SK-N-SH (cell line): ENCODE results near the gene NKIRAS1.

Experiments
- CHD2 ChIP-seq: fragments of 150-350 bp; IDR thresholded peaks from 2 replicates; pipeline ENCODE4 v1.6.1; 2018; ENCODE audit warnings: low read length; ENCODE audit not compliant: partially characterized antibody
- CTCF ChIP-seq: fragments of 200-600 bp; sonication (generic); IDR thresholded peaks from 2 replicates; pipeline ENCODE4 v1.6.1; 2017; ENCODE audit warnings: antibody characterized with exemption, mild to moderate bottlenecking, moderate library complexity
- EP300 ChIP-seq, 2 experiments: IDR thresholded peaks; 2 replicates each; pipeline versions ENCODE4 v1.4.0 to v1.6.1; 2012; ENCODE audit warnings: borderline replicate concordance in 1 of 2, low read depth in 1 of 2, low read length in 1 of 2
- JUND ChIP-seq: IDR thresholded peaks from 2 replicates; pipeline ENCODE4 v1.4.0; 2012
- POLR2AphosphoS5 ChIP-seq: IDR thresholded peaks from 2 replicates; pipeline ENCODE4 v1.6.1; 2012; ENCODE audit warnings: low read depth, low read length
- RXRA ChIP-seq: IDR thresholded peaks from 2 replicates; pipeline ENCODE4 v1.4.0; 2012; ENCODE audit warnings: low read depth, mild to moderate bottlenecking, borderline replicate concordance
- ZBTB33 ChIP-seq: IDR thresholded peaks from 2 replicates; pipeline ENCODE4 v1.4.0; 2012; ENCODE audit warnings: low read depth, borderline replicate concordance
- TF ChIP-seq, protein P1 (sequence below): IDR thresholded peaks from 2 replicates; pipeline ENCODE4; 2012
- TF ChIP-seq, protein P2 (sequence below): fragments of 150-350 bp; IDR thresholded peaks from 2 replicates; pipeline ENCODE4 v1.6.1; 2017; ENCODE audit warnings: antibody characterized with exemption, low read length, low read depth, borderline replicate concordance

DNA sequence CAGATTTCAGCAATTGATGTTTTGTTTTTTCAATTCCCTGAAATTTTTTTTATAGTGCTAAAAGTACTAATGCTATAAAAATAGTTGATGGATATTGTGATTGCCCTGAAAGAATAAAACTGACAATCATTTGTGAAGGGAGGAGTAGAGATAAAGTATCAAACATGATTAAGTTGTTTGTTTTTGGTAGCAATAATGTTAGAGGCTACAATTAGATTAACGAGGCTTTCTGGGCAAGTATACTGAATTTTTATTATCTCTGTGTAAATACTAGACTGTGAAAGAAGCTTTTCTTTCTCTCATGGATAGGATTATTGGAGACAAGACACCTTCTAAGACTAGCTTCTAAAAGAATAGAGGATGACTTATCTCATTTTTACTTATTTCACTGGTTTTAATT, 43.9 kb upstream of the NKIRAS1 start:
- no peak for TF ChIP-seq CTCF
- TF ChIP-seq, protein P1, sequence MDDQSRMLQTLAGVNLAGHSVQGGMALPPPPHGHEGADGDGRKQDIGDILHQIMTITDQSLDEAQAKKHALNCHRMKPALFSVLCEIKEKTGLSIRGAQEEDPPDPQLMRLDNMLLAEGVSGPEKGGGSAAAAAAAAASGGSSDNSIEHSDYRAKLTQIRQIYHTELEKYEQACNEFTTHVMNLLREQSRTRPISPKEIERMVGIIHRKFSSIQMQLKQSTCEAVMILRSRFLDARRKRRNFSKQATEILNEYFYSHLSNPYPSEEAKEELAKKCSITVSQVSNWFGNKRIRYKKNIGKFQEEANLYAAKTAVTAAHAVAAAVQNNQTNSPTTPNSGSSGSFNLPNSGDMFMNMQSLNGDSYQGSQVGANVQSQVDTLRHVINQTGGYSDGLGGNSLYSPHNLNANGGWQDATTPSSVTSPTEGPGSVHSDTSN, result no peak
- no peak for TF ChIP-seq RXRA
- no peak for TF ChIP-seq ZBTB33
- no peak for TF ChIP-seq POLR2AphosphoS5
- TF ChIP-seq, protein P2, sequence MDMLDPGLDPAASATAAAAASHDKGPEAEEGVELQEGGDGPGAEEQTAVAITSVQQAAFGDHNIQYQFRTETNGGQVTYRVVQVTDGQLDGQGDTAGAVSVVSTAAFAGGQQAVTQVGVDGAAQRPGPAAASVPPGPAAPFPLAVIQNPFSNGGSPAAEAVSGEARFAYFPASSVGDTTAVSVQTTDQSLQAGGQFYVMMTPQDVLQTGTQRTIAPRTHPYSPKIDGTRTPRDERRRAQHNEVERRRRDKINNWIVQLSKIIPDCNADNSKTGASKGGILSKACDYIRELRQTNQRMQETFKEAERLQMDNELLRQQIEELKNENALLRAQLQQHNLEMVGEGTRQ, result no peak
- no peak for TF ChIP-seq CHD2
- no peak for TF ChIP-seq JUND
- TF ChIP-seq EP300 (IDR thresholded peaks at IDR 0.05; ENCODE audit: borderline replicate concordance in 1 of 2, low read depth in 1 of 2, low read length in 1 of 2), result no peak
